CD4-positive, alpha-beta memory T cell (primary cell): ENCODE measurements around the gene COL26A1. TPM values are rescaled to one million over a fixed set of nuclear protein-coding genes. Genes with fewer than 3 reads are reported as not detected.
"Not testable (repeated sequence)": the region's sequence is repeated elsewhere in the genome, so short reads cannot be mapped to it uniquely, and the experiment has no call there.

Experiments used
- CTCF ChIA-PET: fragments of 350-600 bp; sonication (Branson Sonifier 250); formaldehyde crosslinking; loops from one replicate; lab custom pipeline; 2021; ENCODE audit warnings: inconsistent platforms; ENCODE audit not compliant: partially characterized antibody; lab: Charles Lee
- POLR2A ChIA-PET: fragments of 350-600 bp; sonication (Branson Sonifier 250); formaldehyde crosslinking; loops from one replicate; lab custom pipeline; 2021; ENCODE audit not compliant: partially characterized antibody; lab: Charles Lee
- DNase-seq, 5 donors: peaks; one replicate each; pipeline versions ENCODE4 v3.0.0 to v3.0.0-alpha.2; 2020 to 2022; ENCODE audit warnings: mixed read lengths in 1 of 5
- H3K27ac ChIP-seq: one replicate; pipeline ENCODE4 v1.7.0; 2013; ENCODE audit warnings: low read depth, low read length
- H3K27me3 ChIP-seq: 2 replicates; pipeline ENCODE4 v1.7.0; 2013; ENCODE audit warnings: mild to moderate bottlenecking, low read length, moderate library complexity; ENCODE audit not compliant: insufficient read depth
- H3K36me3 ChIP-seq: 2 replicates; pipeline ENCODE4 v1.7.0; 2013; ENCODE audit warnings: mild to moderate bottlenecking, low read length, moderate library complexity; ENCODE audit not compliant: insufficient read depth
- H3K4me1 ChIP-seq: 2 replicates; pipeline ENCODE4 v1.7.0; 2013; ENCODE audit warnings: mild to moderate bottlenecking, low read length, moderate library complexity; ENCODE audit not compliant: insufficient read depth
- H3K4me3 ChIP-seq, 2 donors: one replicate each; pipeline ENCODE4 v1.7.0; 2013; ENCODE audit warnings: low read length in 2 of 2, mild to moderate bottlenecking in 1 of 2
- H3K9me3 ChIP-seq, 2 donors: one replicate each; pipeline ENCODE4 v1.7.0; 2013; ENCODE audit warnings: low read length in 2 of 2, control low read depth in 1 of 2; ENCODE audit not compliant: control insufficient read depth in 1 of 2
- H3K27ac Mint-ChIP-seq, 7 donors: one replicate each; pipeline ENCODE4 v1.8.0; 2020 to 2021; ENCODE audit warnings: mixed read lengths in 7 of 7, mild to moderate bottlenecking in 6 of 7, inconsistent platforms in 3 of 7, moderate library complexity in 3 of 7
- H3K27me3 Mint-ChIP-seq, 2 donors: one replicate each; pipeline ENCODE4 v1.8.0; 2020 to 2021; ENCODE audit warnings: mixed read lengths in 2 of 2
- H3K36me3 Mint-ChIP-seq, 2 donors: one replicate each; pipeline ENCODE4 v1.8.0; 2020 to 2021; ENCODE audit warnings: mixed read lengths in 2 of 2, inconsistent platforms in 1 of 2, mild to moderate bottlenecking in 1 of 2
- H3K4me1 Mint-ChIP-seq, 4 donors: one replicate each; pipeline ENCODE4 v1.8.0; 2020 to 2021; ENCODE audit warnings: mixed read lengths in 4 of 4, mild to moderate bottlenecking in 1 of 4
- H3K4me3 Mint-ChIP-seq, 8 donors: one replicate each; pipeline ENCODE4 v1.8.0; 2020 to 2021; ENCODE audit warnings: mixed read lengths in 8 of 8, mild to moderate bottlenecking in 7 of 8, moderate library complexity in 6 of 8, inconsistent platforms in 3 of 8
- H3K9me3 Mint-ChIP-seq, 8 donors: one replicate each; pipeline ENCODE4 v1.8.0; 2020 to 2021; ENCODE audit warnings: mixed read lengths in 8 of 8, mild to moderate bottlenecking in 5 of 8, inconsistent platforms in 3 of 8, moderate library complexity in 1 of 8
- intact Hi-C: fragments of 100-400 bp; cut with micrococcal nuclease; formaldehyde crosslinking; loops from one replicate; pipeline ENCODE4 v1.15.1; 2023
- polyA plus RNA-seq, 2 donors: library from polyadenylated mRNA; unstranded; fragments of 300-500 nt; fragmentation: Illumina TruSeq; gene quantifications; one replicate each; pipeline ENCODE4 v1.2.3, GENCODE V29; 2021
- total RNA-seq, 2 experiments: library from RNA; stranded (reverse); gene quantifications; one replicate each; pipeline ENCODE4 v1.2.3, GENCODE V29; 2021

COL26A1 gene
- total and polyA plus RNA-seq, 4 experiments from 2014 or later, result not detected

- Mint-ChIP-seq H3K4me1 (no peaks in the 10 kb centered on the region), H3K27ac (no peak overlapping the region), H3K9me3 (no peaks in the 10 kb centered on the region), H3K4me3 (no peak overlapping the region), H3K36me3 (no peaks in the 10 kb centered on the region), H3K27me3 (peaks cover 3% of the 10 kb centered on the region in 2 donors)
- no peak overlapping the region for H3K4me3 ChIP-seq
- H3K9me3 ChIP-seq, result no peaks in the 10 kb centered on the region
- H3K27ac ChIP-seq, result no peak overlapping the region
- no peak for DNase-seq
- no peaks in the 10 kb centered on the region for H3K36me3 ChIP-seq
- no peaks in the 10 kb centered on the region for H3K4me1 ChIP-seq
- intact Hi-C loops, result no loop called here
- no peaks in the 10 kb centered on the region for H3K27me3 ChIP-seq
- CTCF ChIA-PET, result no interaction called here
- POLR2A ChIA-PET, result no interaction called here
Measured at GRCh38 chr7:101332026-101332425, 30.6 kb upstream of the COL26A1 start.

GRCh38 chr7:101333912-101334311 lies 28.8 kb upstream of the COL26A1 start:
- H3K4me1 ChIP-seq, result no peaks in the 10 kb centered on the region
- no peak overlapping the region for H3K4me3 ChIP-seq
- no peaks in the 10 kb centered on the region for H3K9me3 ChIP-seq
- intact Hi-C loops, result no loop called here
- no peaks in the 10 kb centered on the region for H3K4me1 Mint-ChIP-seq
- no peaks in the 10 kb centered on the region for H3K36me3 ChIP-seq
- no peak for DNase-seq
- no peak overlapping the region for H3K27ac ChIP-seq
- H3K9me3 Mint-ChIP-seq, result no peaks in the 10 kb centered on the region
- no peak overlapping the region for H3K27ac Mint-ChIP-seq
- H3K4me3 Mint-ChIP-seq, result no peak overlapping the region
- ChIA-PET CTCF (interaction anchor here (1.0 kb wide), 1 partner anchor 12 kb away, joined by 3 read pairs; no protein-coding TSS in a partner anchor), POLR2A (interaction anchor here (0.7 kb wide), 1 partner anchor 768 kb away, joined by 5 read pairs; no protein-coding TSS in a partner anchor)
- no peaks in the 10 kb centered on the region for H3K27me3 ChIP-seq
- peaks cover 3% of the 10 kb centered on the region in 2 donors for H3K27me3 Mint-ChIP-seq
- H3K36me3 Mint-ChIP-seq, result no peaks in the 10 kb centered on the region

GRCh38 chr7:101340379-101340778 lies 22.3 kb upstream of the COL26A1 start:
- ChIA-PET CTCF (interaction anchor here (1.2 to 2.0 kb wide), 4 partner anchors 23 to 58 kb away, joined by 3 to 7 read pairs (median 6); partner anchors contain the start of gene COL26A1), POLR2A (interaction anchor here (1.0 kb wide), 1 partner anchor 9 kb away, joined by 3 read pairs; no protein-coding TSS in a partner anchor)
- Histone ChIP-seq H3K4me1 (no peaks in the 10 kb centered on the region), H3K27ac (no peak overlapping the region), H3K9me3 (no peaks in the 10 kb centered on the region), H3K4me3 (no peak overlapping the region), H3K36me3 (no peaks in the 10 kb centered on the region), H3K27me3 (no peaks in the 10 kb centered on the region)
- Mint-ChIP-seq H3K27ac (no peak overlapping the region), H3K36me3 (no peaks in the 10 kb centered on the region), H3K9me3 (no peaks in the 10 kb centered on the region), H3K27me3 (peaks cover 2 to 8% of the 10 kb centered on the region in 2 donors), H3K4me1 (no peaks in the 10 kb centered on the region), H3K4me3 (no peak overlapping the region)
- intact Hi-C loops, result no loop called here
- no peak for DNase-seq

GRCh38 chr7:101342892-101343291 lies 19.8 kb upstream of the COL26A1 start:
- H3K27me3 Mint-ChIP-seq, result peaks cover 2 to 8% of the 10 kb centered on the region in 2 donors
- intact Hi-C loops, result no loop called here
- ChIA-PET POLR2A (no interaction called here), CTCF (no interaction called here)
- no peak for DNase-seq
- no peak overlapping the region for H3K4me3 Mint-ChIP-seq
- no peaks in the 10 kb centered on the region for H3K36me3 Mint-ChIP-seq
- H3K27ac ChIP-seq, result no peak overlapping the region
- H3K27ac Mint-ChIP-seq, result no peak overlapping the region
- no peaks in the 10 kb centered on the region for H3K4me1 Mint-ChIP-seq
- H3K4me1 ChIP-seq, result no peaks in the 10 kb centered on the region
- no peaks in the 10 kb centered on the region for H3K36me3 ChIP-seq
- no peak overlapping the region for H3K4me3 ChIP-seq
- H3K9me3 ChIP-seq, result no peaks in the 10 kb centered on the region
- H3K9me3 Mint-ChIP-seq, result no peaks in the 10 kb centered on the region
- no peaks in the 10 kb centered on the region for H3K27me3 ChIP-seq

GRCh38 chr7:101347477-101347876 lies 15.2 kb upstream of the COL26A1 start:
- H3K36me3 Mint-ChIP-seq, result no peaks in the 10 kb centered on the region
- Histone ChIP-seq H3K36me3 (no peaks in the 10 kb centered on the region), H3K4me1 (peaks cover 4% of the 10 kb centered on the region), H3K27me3 (no peaks in the 10 kb centered on the region), H3K9me3 (no peaks in the 10 kb centered on the region), H3K27ac (no peak overlapping the region), H3K4me3 (no peak overlapping the region)
- H3K9me3 Mint-ChIP-seq, result no peaks in the 10 kb centered on the region
- no peak for DNase-seq
- H3K27ac Mint-ChIP-seq, result no peak overlapping the region
- H3K27me3 Mint-ChIP-seq, result peaks cover 4 to 10% of the 10 kb centered on the region in 2 donors
- ChIA-PET POLR2A (no interaction called here), CTCF (interaction anchor here (0.9 kb wide), 1 partner anchor 8 kb away, joined by 3 read pairs; no protein-coding TSS in a partner anchor)
- H3K4me1 Mint-ChIP-seq, result peaks cover 0 to 6% (median 4%) of the 10 kb centered on the region in 4 donors
- H3K4me3 Mint-ChIP-seq, result no peak overlapping the region
- intact Hi-C loops, result no loop called here

GRCh38 chr7:101348456-101349067 lies 14.1 kb upstream of the COL26A1 start:
- Mint-ChIP-seq H3K4me1 (peaks cover 0 to 13% (median 5%) of the 10 kb centered on the region in 4 donors), H3K27me3 (peaks cover 0 to 15% of the 10 kb centered on the region in 2 donors)
- H3K9me3 Mint-ChIP-seq, POLR2A ChIA-PET, H3K4me1 ChIP-seq, H3K27ac ChIP-seq, H3K36me3 ChIP-seq, H3K27me3 ChIP-seq, intact Hi-C loops, H3K4me3 ChIP-seq, H3K27ac Mint-ChIP-seq, H3K9me3 ChIP-seq, H3K4me3 Mint-ChIP-seq, H3K36me3 Mint-ChIP-seq, DNase-seq: not testable (repeated sequence)
- CTCF ChIA-PET, result interaction anchor here (1.4 kb wide), 1 partner anchor 16 kb away, joined by 3 read pairs; no protein-coding TSS in a partner anchor

- ChIA-PET CTCF (interaction anchor here (1.0 to 1.4 kb wide), 3 partner anchors 16 to 67 kb away, joined by 3 read pairs; no protein-coding TSS in a partner anchor), POLR2A (interaction anchor here (1.1 kb wide), 1 partner anchor 8 kb away, joined by 3 read pairs; no protein-coding TSS in a partner anchor)
- Mint-ChIP-seq H3K4me1 (peaks cover 0 to 13% (median 5%) of the 10 kb centered on the region in 4 donors), H3K27me3 (peaks cover 0 to 16% of the 10 kb centered on the region in 2 donors)
- H3K9me3 ChIP-seq, DNase-seq, intact Hi-C loops, H3K36me3 Mint-ChIP-seq, H3K27ac ChIP-seq, H3K27ac Mint-ChIP-seq, H3K4me3 Mint-ChIP-seq, H3K9me3 Mint-ChIP-seq, H3K4me3 ChIP-seq, H3K4me1 ChIP-seq, H3K27me3 ChIP-seq, H3K36me3 ChIP-seq: not testable (repeated sequence)
Measured at GRCh38 chr7:101349300-101349699, 13.4 kb upstream of the COL26A1 start.
